Right lobe of liver (tissue), 6 donors: ENCODE measurements around the gene OR13F1. TPM values are rescaled to one million over a fixed set of nuclear protein-coding genes. Genes with fewer than 3 reads are reported as not detected.

Source experiments
- ATAC-seq, 4 donors: fragments of 200-7000 bp; cut with Tn5 transposase; one replicate each; pipeline ENCODE4 v1.9.1; 2020; ENCODE audit warnings: mild to moderate bottlenecking in 4 of 4, moderate library complexity in 4 of 4
- DNase-seq, 3 donors: peaks; one replicate each; pipeline ENCODE4 v3.0.0-alpha.2; 2020
- H3K27ac ChIP-seq, 3 donors: fragments of 200-600 bp; one replicate each; pipeline ENCODE4 v1.8.0; 2022
- H3K27me3 ChIP-seq, 2 donors: fragments of 200-600 bp; one replicate each; pipeline ENCODE4 v1.8.0; 2022
- H3K36me3 ChIP-seq, 4 donors: fragments of 200-600 bp; sonication (generic) in 1 of 4; one replicate each; pipeline versions ENCODE4 v1.5.1 to v1.8.0; 2017 to 2022; ENCODE audit warnings: control low read depth in 1 of 4
- H3K4me1 ChIP-seq, 4 donors: fragments of 200-600 bp; sonication (generic) in 1 of 4; one replicate each; pipeline versions ENCODE4 v1.5.1 to v1.8.0; 2017 to 2022; ENCODE audit warnings: control low read depth in 1 of 4
- H3K4me3 ChIP-seq, 3 donors: fragments of 200-600 bp; one replicate each; pipeline ENCODE4 v1.8.0; 2022
- H3K9me3 ChIP-seq, 4 donors: fragments of 200-600 bp; sonication (generic) in 1 of 4; one replicate each; pipeline versions ENCODE4 v1.5.1 to v1.8.0; 2017 to 2022; ENCODE audit warnings: control low read depth in 1 of 4
- CTCF ChIP-seq, 4 donors: fragments of 200-600 bp in 3 of 4; fragments of 450-650 bp in 1 of 4; IDR thresholded peaks; one replicate each; pipeline versions ENCODE4 v1.5.1 to v1.8.0; 2016 to 2022; ENCODE audit warnings: antibody characterized with exemption in 4 of 4, mild to moderate bottlenecking in 2 of 4
- POLR2A ChIP-seq: fragments of 450-650 bp; IDR thresholded peaks from one replicate; pipeline ENCODE4 v1.6.1; 2017; ENCODE audit warnings: antibody characterized with exemption, mild to moderate bottlenecking
- WGBS: methylation state at CpG from one replicate; pipeline ENCODE4 v1.1.6; 2018; ENCODE audit warnings: low coverage, low lambda C conversion rate; ENCODE audit not compliant: insufficient coverage; ENCODE audit errors: missing lambda C conversion rate; 5-methylcytosine and 5-hydroxymethylcytosine counted together
- intact Hi-C, 2 donors: fragments of 100-400 bp; cut with DNase I; formaldehyde crosslinking; loops; one replicate each; pipeline versions ENCODE4 v1.11.2 to v1.14.1; 2022
- total RNA-seq, 6 experiments: library from RNA; depleted of rRNA in 2 of 6; stranded (reverse); fragments of >200 nt in 2 of 6; fragmentation: NEBNext Ultra II Directional in 3 of 6; extraction: Animal tissue kit (Norgen Biotek cat#: 25700) in 3 of 6; gene quantifications; one replicate each; pipeline versions ENCODE4 v1.1.0 to v1.2.4, GENCODE V29; 2016 to 2023
- donor health status: DM: no; HTN: yes; CAD: no.
- donor health status: DM: no; HTN: no; CAD: no.
- donor health status: DM: no; HTN: no; CAD: no.
- donor health status: DM: no; HTN: yes; CAD: no.
- donor health status: DM: no; HTN: yes; CAD: no.

OR13F1 gene
- total RNA-seq, 6 experiments from 2014 or later: not detected

GRCh38 chr9:104482921-104483570, 21.0 kb upstream of the OR13F1 start:
- TF ChIP-seq CTCF (IDR thresholded peaks at IDR 0.05): no peak
- TF ChIP-seq POLR2A: no peak
- no peaks in the 10 kb centered on the region for H3K4me1 ChIP-seq
- no peak overlapping the region for H3K27ac ChIP-seq
- WGBS: 54% methylated on average over 5 of the region's 5 CpGs
- H3K27me3 ChIP-seq: no peaks in the 10 kb centered on the region
- no peaks in the 10 kb centered on the region for H3K9me3 ChIP-seq
- no peaks in the 10 kb centered on the region for H3K36me3 ChIP-seq
- intact Hi-C loops: no loop called here
- DNase-seq (no peak), ATAC-seq (no peak)
- H3K4me3 ChIP-seq: no peak overlapping the region

DNA sequence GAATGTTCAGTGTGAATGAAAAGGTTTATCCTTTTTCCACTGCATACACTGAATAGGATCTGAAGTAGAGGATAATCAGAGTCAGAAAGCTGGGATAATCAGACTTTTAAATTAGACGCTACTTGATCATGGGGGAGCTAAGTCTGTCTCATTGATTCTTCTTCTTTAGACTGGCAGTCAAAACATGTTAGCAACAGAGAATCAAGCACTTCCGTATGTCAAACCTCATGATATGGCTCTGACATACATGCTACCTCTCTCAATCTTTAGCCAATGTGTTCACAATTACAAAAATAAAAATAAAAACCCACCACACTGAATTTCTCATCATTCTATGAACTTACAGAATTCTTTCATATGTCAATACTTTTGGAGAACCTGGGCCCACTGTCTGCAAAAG, 19.0 kb upstream of the OR13F1 start:
- Histone ChIP-seq H3K36me3 (no peaks in the 10 kb centered on the region), H3K9me3 (no peaks in the 10 kb centered on the region), H3K27ac (no peak overlapping the region), H3K4me3 (no peak overlapping the region), H3K4me1 (no peaks in the 10 kb centered on the region), H3K27me3 (no peaks in the 10 kb centered on the region)
- DNase-seq (no peak), ATAC-seq (no peak)
- WGBS: 89% methylated on average over 1 of the region's 2 CpGs
- intact Hi-C loops: no loop called here
- TF ChIP-seq POLR2A: no peak
- TF ChIP-seq CTCF (IDR thresholded peaks at IDR 0.05): no peak

- no peak for DNase-seq
- Histone ChIP-seq H3K27me3 (no peaks in the 10 kb centered on the region), H3K36me3 (no peaks in the 10 kb centered on the region), H3K9me3 (no peaks in the 10 kb centered on the region), H3K4me1 (no peaks in the 10 kb centered on the region), H3K4me3 (no peak overlapping the region), H3K27ac (no peak overlapping the region)
- WGBS: 37% methylated on average over 3 of the region's 3 CpGs
- TF ChIP-seq POLR2A: no peak
- TF ChIP-seq CTCF (IDR thresholded peaks at IDR 0.05): peak in 2 of 4 donors; percentile 8 to 21
- no peak for ATAC-seq
- intact Hi-C loops: no loop called here
Measured at GRCh38 chr9:104494808-104495207, 9.3 kb upstream of the OR13F1 start.

DNA sequence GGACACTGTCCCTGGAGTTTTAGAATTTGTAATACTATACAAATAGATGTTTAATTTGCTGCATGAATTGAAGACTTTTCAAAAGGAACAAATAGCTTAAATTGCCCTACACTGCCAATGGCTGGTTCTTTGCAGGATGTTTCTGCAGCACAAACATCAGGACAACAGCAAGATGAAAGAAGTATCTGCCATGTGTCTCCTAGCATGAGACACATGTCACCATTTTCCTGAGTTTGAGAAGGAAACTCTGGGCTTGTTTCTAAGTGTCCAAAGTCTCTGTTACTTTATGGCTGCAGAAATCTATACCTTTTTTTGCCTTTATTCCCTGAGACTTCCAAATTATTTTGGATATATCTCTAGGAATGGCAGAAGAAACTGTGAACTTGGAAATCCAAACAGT, 623 bp upstream of the OR13F1 start:
- Histone ChIP-seq H3K4me3 (no peak overlapping the region), H3K4me1 (no peaks in the 10 kb centered on the region), H3K27me3 (no peaks in the 10 kb centered on the region), H3K36me3 (no peaks in the 10 kb centered on the region), H3K9me3 (no peaks in the 10 kb centered on the region), H3K27ac (no peak overlapping the region)
- DNase-seq (no peak), ATAC-seq (no peak)
- TF ChIP-seq CTCF (IDR thresholded peaks at IDR 0.05): no peak
- no peak for TF ChIP-seq POLR2A
- intact Hi-C loops: loop anchor here in 1 of 2 donors (10.0 kb wide), 1 partner anchor 61 kb away; the partner anchor contains the start of gene OR13C8

- H3K4me3 ChIP-seq: no peak overlapping the region
- no peaks in the 10 kb centered on the region for H3K36me3 ChIP-seq
- H3K4me1 ChIP-seq: no peaks in the 10 kb centered on the region
- no peak for ATAC-seq
- TF ChIP-seq CTCF (IDR thresholded peaks at IDR 0.05): no peak
- intact Hi-C loops: loop anchor here in 1 of 2 donors (10.0 kb wide), 1 partner anchor 58 kb away; the partner anchor contains the start of gene OR13C8
- no peak overlapping the region for H3K27ac ChIP-seq
- no peaks in the 10 kb centered on the region for H3K9me3 ChIP-seq
- DNase-seq: no peak
- no peaks in the 10 kb centered on the region for H3K27me3 ChIP-seq
Measured at GRCh38 chr9:104506565-104506964, 2.5 kb downstream of the OR13F1 start.
